SK-N-SH treated with all-trans-retinoic acid at 6 μM for 48 hours (cell line): ENCODE results near the gene FRMD4B.

Experiments used
- ATAC-seq: fragments of 200-7000 bp; cut with Tn5 transposase; 3 replicates; pipeline ENCODE4 v1.9.1; 2020; ENCODE audit warnings: mild to moderate bottlenecking, moderate library complexity
- BACH2 ChIP-seq: fragments of 250-450 bp; sonication (Bioruptor Pico); IDR thresholded peaks from 2 replicates; pipeline ENCODE4 v1.9.0; 2021; ENCODE audit warnings: mild to moderate bottlenecking, borderline replicate concordance
- ESRRG ChIP-seq: fragments of 250-450 bp; sonication (Bioruptor Pico); IDR thresholded peaks from 2 replicates; pipeline ENCODE4 v1.6.1; 2021; ENCODE audit warnings: mild to moderate bottlenecking
- GLIS3 ChIP-seq: fragments of 250-450 bp; sonication (Bioruptor Pico); IDR thresholded peaks from 2 replicates; pipeline ENCODE4 v1.5.0; 2020; ENCODE audit warnings: mild to moderate bottlenecking, moderate library complexity
- ISL1 ChIP-seq: fragments of 250-450 bp; sonication (Bioruptor Pico); IDR thresholded peaks from 2 replicates; pipeline ENCODE4 v2.1.2; 2022; ENCODE audit warnings: mild to moderate bottlenecking, moderate library complexity
- OSR1 ChIP-seq: fragments of 250-450 bp; sonication (Bioruptor Pico); IDR thresholded peaks from 2 replicates; pipeline ENCODE4 v1.8.0; 2022; ENCODE audit warnings: moderate library complexity, mild to moderate bottlenecking, inconsistent platforms
- RARB ChIP-seq: fragments of 250-450 bp; sonication (Bioruptor Pico); IDR thresholded peaks from 2 replicates; pipeline ENCODE4 v1.8.0; 2021; ENCODE audit warnings: mild to moderate bottlenecking, moderate library complexity
- SNAI2 ChIP-seq: fragments of 250-450 bp; sonication (Bioruptor Pico); IDR thresholded peaks from 2 replicates; pipeline ENCODE4 v1.5.0; 2020; ENCODE audit warnings: mild to moderate bottlenecking, moderate library complexity
- TCF4 ChIP-seq: fragments of 250-450 bp; sonication (Bioruptor Pico); IDR thresholded peaks from 2 replicates; pipeline ENCODE4 v1.8.0; 2021; ENCODE audit warnings: mild to moderate bottlenecking, moderate library complexity, borderline replicate concordance
- TOX ChIP-seq: fragments of 250-450 bp; sonication (Bioruptor Pico); IDR thresholded peaks from 2 replicates; pipeline ENCODE4 v1.8.0; 2021; ENCODE audit warnings: mild to moderate bottlenecking, moderate library complexity, borderline replicate concordance
- ZC3H10 ChIP-seq: fragments of 250-450 bp; sonication (Bioruptor Pico); IDR thresholded peaks from 2 replicates; pipeline ENCODE4 v1.5.1; 2021; ENCODE audit warnings: mild to moderate bottlenecking, moderate library complexity
- ZFP30 ChIP-seq: fragments of 450-650 bp; formaldehyde crosslinking; IDR thresholded peaks from 2 replicates; pipeline ENCODE4 v1.5.0; 2022; ENCODE audit warnings: mild to moderate bottlenecking, moderate library complexity
- ZNF565 ChIP-seq: fragments of 450-650 bp; formaldehyde crosslinking; conservative IDR thresholded peaks from 2 replicates; pipeline ENCODE4 v1.5.0; 2020; ENCODE audit warnings: low read depth, mild to moderate bottlenecking, moderate library complexity
- ZNF70 ChIP-seq: fragments of 450-650 bp; formaldehyde crosslinking; IDR thresholded peaks from 2 replicates; pipeline ENCODE4 v1.5.0; 2020; ENCODE audit warnings: mild to moderate bottlenecking, moderate library complexity
- ZNF8 ChIP-seq: fragments of 450-650 bp; formaldehyde crosslinking; IDR thresholded peaks from 2 replicates; pipeline ENCODE4 v1.5.0; 2020; ENCODE audit warnings: mild to moderate bottlenecking, moderate library complexity
- TF ChIP-seq, protein P1 (sequence below): fragments of 250-450 bp; sonication (Bioruptor Pico); IDR thresholded peaks from 2 replicates; pipeline ENCODE4 v1.5.1; 2021; ENCODE audit warnings: mild to moderate bottlenecking, moderate library complexity
- TF ChIP-seq, protein P2 (sequence below): fragments of 250-450 bp; sonication (Bioruptor Pico); IDR thresholded peaks from 2 replicates; pipeline ENCODE4 v1.8.0; 2021; ENCODE audit warnings: low read depth, mild to moderate bottlenecking, moderate library complexity, borderline replicate concordance
- TF ChIP-seq, protein P3 (sequence below): fragments of 250-450 bp; sonication (Bioruptor Pico); IDR thresholded peaks from 2 replicates; pipeline ENCODE4 v1.8.0; 2020; ENCODE audit warnings: mild to moderate bottlenecking, moderate library complexity, borderline replicate concordance
- TF ChIP-seq, protein P4 (sequence below): fragments of 250-450 bp; sonication (Bioruptor Pico); IDR thresholded peaks from 2 replicates; pipeline ENCODE4 v1.5.1; 2020; ENCODE audit warnings: low read depth, mild to moderate bottlenecking, moderate library complexity

Gene FRMD4B

DNA sequence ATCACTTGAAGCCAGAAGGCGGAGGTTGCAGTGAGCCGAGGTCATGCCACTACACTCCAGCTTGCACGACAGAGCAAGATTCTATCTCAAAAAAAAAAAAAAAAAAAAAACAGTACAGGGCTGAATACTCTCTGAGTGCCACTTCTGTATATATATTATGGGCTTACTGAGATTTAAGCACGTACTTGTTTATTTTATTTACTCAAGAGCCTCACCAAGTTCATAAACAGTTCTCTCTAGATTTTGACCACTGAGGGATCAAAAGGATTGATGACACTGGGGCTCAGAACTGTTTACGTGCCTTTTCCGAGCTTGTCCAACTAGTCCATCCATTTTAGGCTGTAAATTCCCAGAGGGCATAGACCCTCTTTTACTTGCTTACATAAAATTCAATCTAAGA, 81.5 kb downstream of the FRMD4B start:
- no peak for ATAC-seq
- TF ChIP-seq, protein P1, sequence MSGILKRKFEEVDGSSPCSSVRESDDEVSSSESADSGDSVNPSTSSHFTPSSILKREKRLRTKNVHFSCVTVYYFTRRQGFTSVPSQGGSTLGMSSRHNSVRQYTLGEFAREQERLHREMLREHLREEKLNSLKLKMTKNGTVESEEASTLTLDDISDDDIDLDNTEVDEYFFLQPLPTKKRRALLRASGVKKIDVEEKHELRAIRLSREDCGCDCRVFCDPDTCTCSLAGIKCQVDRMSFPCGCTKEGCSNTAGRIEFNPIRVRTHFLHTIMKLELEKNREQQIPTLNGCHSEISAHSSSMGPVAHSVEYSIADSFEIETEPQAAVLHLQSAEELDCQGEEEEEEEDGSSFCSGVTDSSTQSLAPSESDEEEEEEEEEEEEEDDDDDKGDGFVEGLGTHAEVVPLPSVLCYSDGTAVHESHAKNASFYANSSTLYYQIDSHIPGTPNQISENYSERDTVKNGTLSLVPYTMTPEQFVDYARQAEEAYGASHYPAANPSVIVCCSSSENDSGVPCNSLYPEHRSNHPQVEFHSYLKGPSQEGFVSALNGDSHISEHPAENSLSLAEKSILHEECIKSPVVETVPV (CRISPR knock-in tag) = no peak
- no peak for TF ChIP-seq TOX (CRISPR knock-in tag)
- TF ChIP-seq RARB = no peak
- TF ChIP-seq, protein P2, sequence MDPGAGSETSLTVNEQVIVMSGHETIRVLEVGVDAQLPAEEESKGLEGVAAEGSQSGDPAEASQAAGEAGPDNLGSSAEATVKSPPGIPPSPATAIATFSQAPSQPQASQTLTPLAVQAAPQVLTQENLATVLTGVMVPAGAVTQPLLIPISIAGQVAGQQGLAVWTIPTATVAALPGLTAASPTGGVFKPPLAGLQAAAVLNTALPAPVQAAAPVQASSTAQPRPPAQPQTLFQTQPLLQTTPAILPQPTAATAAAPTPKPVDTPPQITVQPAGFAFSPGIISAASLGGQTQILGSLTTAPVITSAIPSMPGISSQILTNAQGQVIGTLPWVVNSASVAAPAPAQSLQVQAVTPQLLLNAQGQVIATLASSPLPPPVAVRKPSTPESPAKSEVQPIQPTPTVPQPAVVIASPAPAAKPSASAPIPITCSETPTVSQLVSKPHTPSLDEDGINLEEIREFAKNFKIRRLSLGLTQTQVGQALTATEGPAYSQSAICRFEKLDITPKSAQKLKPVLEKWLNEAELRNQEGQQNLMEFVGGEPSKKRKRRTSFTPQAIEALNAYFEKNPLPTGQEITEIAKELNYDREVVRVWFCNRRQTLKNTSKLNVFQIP (CRISPR knock-in tag) = no peak
- TF ChIP-seq ZFP30 (CRISPR knock-in tag) = no peak
- TF ChIP-seq ZNF565 (CRISPR knock-in tag) = no peak
- no peak for TF ChIP-seq ZC3H10 (CRISPR knock-in tag)
- no peak for TF ChIP-seq BACH2 (CRISPR knock-in tag)
- TF ChIP-seq GLIS3 (CRISPR knock-in tag) = no peak
- TF ChIP-seq TCF4 (CRISPR knock-in tag) = no peak
- TF ChIP-seq SNAI2 = no peak
- TF ChIP-seq, protein P3, sequence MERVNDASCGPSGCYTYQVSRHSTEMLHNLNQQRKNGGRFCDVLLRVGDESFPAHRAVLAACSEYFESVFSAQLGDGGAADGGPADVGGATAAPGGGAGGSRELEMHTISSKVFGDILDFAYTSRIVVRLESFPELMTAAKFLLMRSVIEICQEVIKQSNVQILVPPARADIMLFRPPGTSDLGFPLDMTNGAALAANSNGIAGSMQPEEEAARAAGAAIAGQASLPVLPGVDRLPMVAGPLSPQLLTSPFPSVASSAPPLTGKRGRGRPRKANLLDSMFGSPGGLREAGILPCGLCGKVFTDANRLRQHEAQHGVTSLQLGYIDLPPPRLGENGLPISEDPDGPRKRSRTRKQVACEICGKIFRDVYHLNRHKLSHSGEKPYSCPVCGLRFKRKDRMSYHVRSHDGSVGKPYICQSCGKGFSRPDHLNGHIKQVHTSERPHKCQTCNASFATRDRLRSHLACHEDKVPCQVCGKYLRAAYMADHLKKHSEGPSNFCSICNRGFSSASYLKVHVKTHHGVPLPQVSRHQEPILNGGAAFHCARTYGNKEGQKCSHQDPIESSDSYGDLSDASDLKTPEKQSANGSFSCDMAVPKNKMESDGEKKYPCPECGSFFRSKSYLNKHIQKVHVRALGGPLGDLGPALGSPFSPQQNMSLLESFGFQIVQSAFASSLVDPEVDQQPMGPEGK (CRISPR knock-in tag) = no peak
- TF ChIP-seq ESRRG (CRISPR knock-in tag) = no peak
- TF ChIP-seq ZNF8 (CRISPR knock-in tag) = no peak
- TF ChIP-seq OSR1 (CRISPR knock-in tag) = no peak
- no peak for TF ChIP-seq ZNF70 (CRISPR knock-in tag)

DNA sequence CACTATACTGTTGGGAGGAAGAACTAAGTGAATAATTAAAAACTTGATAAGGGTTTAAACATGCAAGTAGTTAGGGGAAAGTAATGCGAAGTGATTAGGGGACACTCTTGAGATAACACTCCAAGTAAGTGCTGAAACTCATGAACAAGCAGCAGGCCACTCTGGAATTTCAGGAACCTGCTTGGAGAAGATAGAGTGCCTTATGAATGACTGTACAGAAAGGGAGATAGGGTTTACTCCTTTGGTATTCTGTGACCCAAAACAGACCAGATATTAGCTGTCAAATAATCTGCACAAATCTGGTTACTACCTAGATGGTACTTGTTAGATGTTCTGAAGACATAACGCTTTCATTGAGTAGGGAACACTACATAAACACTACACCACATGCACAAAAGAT, 85.6 kb downstream of the FRMD4B start:
- TF ChIP-seq ZNF8 (CRISPR knock-in tag) = no peak
- TF ChIP-seq, protein P4, sequence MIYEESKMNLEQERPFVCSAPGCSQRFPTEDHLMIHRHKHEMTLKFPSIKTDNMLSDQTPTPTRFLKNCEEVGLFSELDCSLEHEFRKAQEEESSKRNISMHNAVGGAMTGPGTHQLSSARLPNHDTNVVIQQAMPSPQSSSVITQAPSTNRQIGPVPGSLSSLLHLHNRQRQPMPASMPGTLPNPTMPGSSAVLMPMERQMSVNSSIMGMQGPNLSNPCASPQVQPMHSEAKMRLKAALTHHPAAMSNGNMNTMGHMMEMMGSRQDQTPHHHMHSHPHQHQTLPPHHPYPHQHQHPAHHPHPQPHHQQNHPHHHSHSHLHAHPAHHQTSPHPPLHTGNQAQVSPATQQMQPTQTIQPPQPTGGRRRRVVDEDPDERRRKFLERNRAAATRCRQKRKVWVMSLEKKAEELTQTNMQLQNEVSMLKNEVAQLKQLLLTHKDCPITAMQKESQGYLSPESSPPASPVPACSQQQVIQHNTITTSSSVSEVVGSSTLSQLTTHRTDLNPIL (CRISPR knock-in tag) = no peak
- TF ChIP-seq, protein P3 (CRISPR knock-in tag) = no peak
- TF ChIP-seq ISL1 (CRISPR knock-in tag) = peak; percentile 71
- no peak for TF ChIP-seq ZNF565 (CRISPR knock-in tag)
- TF ChIP-seq, protein P2 (CRISPR knock-in tag) = no peak
- no peak for TF ChIP-seq SNAI2

DNA sequence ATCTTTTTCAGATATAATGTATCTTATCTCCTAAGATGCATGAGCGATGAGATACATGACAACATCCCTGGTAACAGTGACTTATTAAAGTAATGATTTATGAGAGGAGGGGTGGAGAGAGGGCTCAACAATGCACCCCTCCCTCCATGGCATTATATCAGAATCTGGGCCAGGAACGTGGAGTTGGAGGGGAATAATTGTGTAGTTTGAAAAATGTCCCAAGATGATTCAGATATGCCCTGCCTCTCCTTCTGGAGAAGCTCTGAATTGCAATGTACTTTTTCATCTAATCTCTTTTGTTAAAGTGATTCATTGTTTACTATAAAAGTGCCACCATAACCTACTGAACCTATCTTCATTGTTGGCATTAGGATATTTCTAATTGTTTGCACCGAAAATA, 86.5 kb downstream of the FRMD4B start:
- TF ChIP-seq SNAI2 (no peak), ZNF8 (CRISPR knock-in tag) (no peak), ISL1 (CRISPR knock-in tag) (peak; percentile 77)
- TF ChIP-seq, protein P3 (CRISPR knock-in tag) = peak; percentile 81
- peak; percentile 39; the same call in 2 of the 3 replicates for ATAC-seq

More for the DNA sequence above, 85.6 kb downstream of the FRMD4B start:
- ATAC-seq = peak; percentile 62
